Measurements from ENCODE around the gene ATP2A1. TPM values are rescaled to one million over a fixed set of nuclear protein-coding genes. Genes with fewer than 3 reads are reported as not detected.

The ATP2A1 gene
- total and polyA plus RNA-seq, 2 donors: 0.57 to 1.2 TPM

DNA sequence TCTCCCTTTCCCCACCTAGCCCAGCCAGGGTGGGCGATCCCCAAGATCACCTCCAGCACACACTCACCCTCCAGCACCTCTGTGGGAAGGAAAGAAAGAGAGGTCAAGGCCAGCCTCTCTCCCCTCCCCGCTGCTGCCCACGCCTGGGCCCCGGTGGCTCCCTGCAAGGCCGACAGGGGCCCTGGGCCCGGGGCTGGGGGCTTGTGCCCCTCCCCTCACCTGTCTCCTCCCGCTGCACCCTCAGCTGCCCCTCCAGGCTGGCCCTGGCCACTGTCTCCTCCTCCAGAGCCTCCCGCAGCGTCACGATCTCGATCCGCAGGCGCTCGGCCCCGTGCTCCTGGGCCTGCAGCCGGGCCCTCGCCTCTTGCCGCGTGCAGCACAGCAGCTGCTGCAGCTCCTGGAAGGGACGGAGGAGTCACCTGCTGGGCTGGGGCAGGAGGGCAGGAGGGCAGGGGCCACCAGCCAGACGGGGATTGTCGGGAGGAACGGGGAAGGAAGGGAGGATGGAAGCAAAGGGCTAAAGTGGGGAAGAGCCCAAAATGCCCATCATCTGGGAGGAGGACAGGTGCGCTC lies 27.6 kb downstream of the ATP2A1 start:
- Histone ChIP-seq H3K4me1 (ENCODE audit: control insufficient read depth in 2 of 2, insufficient read depth in 2 of 2, low read length in 2 of 2) (peaks cover 0 to 19% of the 10 kb centered on the region in 2 donors), H3K27me3 (ENCODE audit: control insufficient read depth in 2 of 2, insufficient read depth in 1 of 2, low read length in 1 of 2) (no peaks in the 10 kb centered on the region), H3K36me3 (ENCODE audit: control insufficient read depth in 2 of 2, insufficient read depth in 2 of 2, low read length in 1 of 2) (peaks cover 40 to 42% of the 10 kb centered on the region in 2 donors), H3K4me3 (ENCODE audit: low read length in 2 of 2) (no peak overlapping the region), H3K27ac (ENCODE audit: low read depth in 1 of 2, low read length in 1 of 2) (no peak overlapping the region), H3K9me3 (ENCODE audit: control insufficient read depth in 2 of 2, insufficient read depth in 1 of 2, low read length in 1 of 2) (no peaks in the 10 kb centered on the region)
- no peak for DNase-seq (ENCODE audit: low read depth in 6 of 9, low spot score in 9 of 9)
- 95% methylated on average over 24 of the region's 24 CpGs for WGBS

- Histone ChIP-seq H3K4me3 (ENCODE audit: low read length in 2 of 2) (no peak overlapping the region), H3K36me3 (ENCODE audit: control insufficient read depth in 2 of 2, insufficient read depth in 2 of 2, low read length in 1 of 2) (peaks cover 53% of the 10 kb centered on the region in 2 donors), H3K4me1 (ENCODE audit: control insufficient read depth in 2 of 2, insufficient read depth in 2 of 2, low read length in 2 of 2) (peaks cover 7 to 18% of the 10 kb centered on the region in 2 donors), H3K9me3 (ENCODE audit: control insufficient read depth in 2 of 2, insufficient read depth in 1 of 2, low read length in 1 of 2) (no peaks in the 10 kb centered on the region), H3K27ac (ENCODE audit: low read depth in 1 of 2, low read length in 1 of 2) (no peak overlapping the region), H3K27me3 (ENCODE audit: control insufficient read depth in 2 of 2, insufficient read depth in 1 of 2, low read length in 1 of 2) (no peaks in the 10 kb centered on the region)
- 91% methylated on average over 19 of the region's 19 CpGs for WGBS
- DNase-seq (ENCODE audit: low read depth in 6 of 9, low spot score in 9 of 9): no peak
Measured at GRCh38 chr16:28910086-28911031, 32.1 kb downstream of the ATP2A1 start.

GRCh38 chr16:28912558-28912957 lies 34.3 kb downstream of the ATP2A1 start:
- Histone ChIP-seq H3K4me1 (ENCODE audit: control insufficient read depth in 2 of 2, insufficient read depth in 2 of 2, low read length in 2 of 2) (peaks cover 7 to 18% of the 10 kb centered on the region in 2 donors), H3K9me3 (ENCODE audit: control insufficient read depth in 2 of 2, insufficient read depth in 1 of 2, low read length in 1 of 2) (no peaks in the 10 kb centered on the region), H3K4me3 (ENCODE audit: low read length in 2 of 2) (no peak overlapping the region), H3K36me3 (ENCODE audit: control insufficient read depth in 2 of 2, insufficient read depth in 2 of 2, low read length in 1 of 2) (peaks cover 48 to 58% of the 10 kb centered on the region in 2 donors), H3K27ac (ENCODE audit: low read depth in 1 of 2, low read length in 1 of 2) (no peak overlapping the region), H3K27me3 (ENCODE audit: control insufficient read depth in 2 of 2, insufficient read depth in 1 of 2, low read length in 1 of 2) (no peaks in the 10 kb centered on the region)
- DNase-seq (ENCODE audit: low read depth in 6 of 9, low spot score in 9 of 9): no peak
- 96% methylated on average over 12 of the region's 12 CpGs for WGBS

GRCh38 chr16:28913946-28914724 lies 35.8 kb downstream of the ATP2A1 start:
- no peaks in the 10 kb centered on the region for H3K9me3 ChIP-seq (ENCODE audit: control insufficient read depth in 2 of 2, insufficient read depth in 1 of 2, low read length in 1 of 2)
- H3K27me3 ChIP-seq (ENCODE audit: control insufficient read depth in 2 of 2, insufficient read depth in 1 of 2, low read length in 1 of 2): no peaks in the 10 kb centered on the region
- H3K27ac ChIP-seq (ENCODE audit: low read depth in 1 of 2, low read length in 1 of 2): no peak overlapping the region
- WGBS: 85% methylated on average over 29 of the region's 29 CpGs
- DNase-seq (ENCODE audit: low read depth in 6 of 9, low spot score in 9 of 9): peak in 4 of 9 donors; percentile 52 to 69 (median 58)
- H3K4me1 ChIP-seq (ENCODE audit: control insufficient read depth in 2 of 2, insufficient read depth in 2 of 2, low read length in 2 of 2): peaks cover 7 to 18% of the 10 kb centered on the region in 2 donors
- no peak overlapping the region for H3K4me3 ChIP-seq (ENCODE audit: low read length in 2 of 2)
- H3K36me3 ChIP-seq (ENCODE audit: control insufficient read depth in 2 of 2, insufficient read depth in 2 of 2, low read length in 1 of 2): peaks cover 55 to 58% of the 10 kb centered on the region in 2 donors

GRCh38 chr16:28915181-28915580 lies 36.9 kb downstream of the ATP2A1 start:
- Histone ChIP-seq H3K4me1 (ENCODE audit: control insufficient read depth in 2 of 2, insufficient read depth in 2 of 2, low read length in 2 of 2) (peaks cover 7 to 18% of the 10 kb centered on the region in 2 donors), H3K27ac (ENCODE audit: low read depth in 1 of 2, low read length in 1 of 2) (no peak overlapping the region), H3K4me3 (ENCODE audit: low read length in 2 of 2) (no peak overlapping the region), H3K27me3 (ENCODE audit: control insufficient read depth in 2 of 2, insufficient read depth in 1 of 2, low read length in 1 of 2) (no peaks in the 10 kb centered on the region), H3K36me3 (ENCODE audit: control insufficient read depth in 2 of 2, insufficient read depth in 2 of 2, low read length in 1 of 2) (peaks cover 60 to 61% of the 10 kb centered on the region in 2 donors), H3K9me3 (ENCODE audit: control insufficient read depth in 2 of 2, insufficient read depth in 1 of 2, low read length in 1 of 2) (no peaks in the 10 kb centered on the region)
- no peak for DNase-seq (ENCODE audit: low read depth in 6 of 9, low spot score in 9 of 9)

DNA sequence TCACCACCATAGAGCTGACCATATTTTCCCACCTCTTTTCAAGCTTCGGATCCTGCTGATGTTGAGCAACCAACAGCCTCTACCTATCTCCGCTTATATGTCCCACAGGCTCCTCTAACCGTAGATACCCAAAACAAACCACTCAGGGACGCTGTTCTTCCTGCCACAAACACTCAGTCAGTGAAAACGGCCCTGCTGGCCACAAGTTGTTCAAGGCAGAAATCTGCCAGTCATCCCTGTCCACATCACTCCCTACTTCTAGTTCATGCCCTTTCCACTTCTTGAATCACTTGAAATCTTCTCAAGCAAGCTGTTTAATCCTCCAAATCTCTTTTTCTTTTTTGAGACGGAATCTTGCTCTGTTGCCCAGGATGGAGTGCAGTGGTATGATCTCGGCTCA lies 38.8 kb downstream of the ATP2A1 start:
- no peak overlapping the region for H3K27ac ChIP-seq (ENCODE audit: low read depth in 1 of 2, low read length in 1 of 2)
- WGBS: 96% methylated on average over 7 of the region's 7 CpGs
- H3K9me3 ChIP-seq (ENCODE audit: control insufficient read depth in 2 of 2, insufficient read depth in 1 of 2, low read length in 1 of 2): no peaks in the 10 kb centered on the region
- no peak overlapping the region for H3K4me3 ChIP-seq (ENCODE audit: low read length in 2 of 2)
- DNase-seq (ENCODE audit: low read depth in 6 of 9, low spot score in 9 of 9): no peak
- no peaks in the 10 kb centered on the region for H3K27me3 ChIP-seq (ENCODE audit: control insufficient read depth in 2 of 2, insufficient read depth in 1 of 2, low read length in 1 of 2)
- H3K36me3 ChIP-seq (ENCODE audit: control insufficient read depth in 2 of 2, insufficient read depth in 2 of 2, low read length in 1 of 2): peaks cover 57 to 63% of the 10 kb centered on the region in 2 donors
- H3K4me1 ChIP-seq (ENCODE audit: control insufficient read depth in 2 of 2, insufficient read depth in 2 of 2, low read length in 2 of 2): peaks cover 7 to 18% of the 10 kb centered on the region in 2 donors

GRCh38 chr16:28918698-28919097 lies 40.4 kb downstream of the ATP2A1 start:
- H3K9me3 ChIP-seq (ENCODE audit: control insufficient read depth in 2 of 2, insufficient read depth in 1 of 2, low read length in 1 of 2): peaks cover 0 to 3% of the 10 kb centered on the region in 2 donors
- peaks cover 7 to 18% of the 10 kb centered on the region in 2 donors for H3K4me1 ChIP-seq (ENCODE audit: control insufficient read depth in 2 of 2, insufficient read depth in 2 of 2, low read length in 2 of 2)
- no peak for DNase-seq (ENCODE audit: low read depth in 6 of 9, low spot score in 9 of 9)
- H3K36me3 ChIP-seq (ENCODE audit: control insufficient read depth in 2 of 2, insufficient read depth in 2 of 2, low read length in 1 of 2): peaks cover 56 to 62% of the 10 kb centered on the region in 2 donors
- H3K27me3 ChIP-seq (ENCODE audit: control insufficient read depth in 2 of 2, insufficient read depth in 1 of 2, low read length in 1 of 2): no peaks in the 10 kb centered on the region
- H3K4me3 ChIP-seq (ENCODE audit: low read length in 2 of 2): no peak overlapping the region
- no peak overlapping the region for H3K27ac ChIP-seq (ENCODE audit: low read depth in 1 of 2, low read length in 1 of 2)
- WGBS: over 99% methylated on average over 3 of the region's 3 CpGs

GRCh38 chr16:28923231-28923587 lies 44.9 kb downstream of the ATP2A1 start:
- H3K4me1 ChIP-seq (ENCODE audit: control insufficient read depth in 2 of 2, insufficient read depth in 2 of 2, low read length in 2 of 2): peaks cover 7 to 26% of the 10 kb centered on the region in 2 donors
- peaks cover 29 to 36% of the 10 kb centered on the region in 2 donors for H3K36me3 ChIP-seq (ENCODE audit: control insufficient read depth in 2 of 2, insufficient read depth in 2 of 2, low read length in 1 of 2)
- H3K27me3 ChIP-seq (ENCODE audit: control insufficient read depth in 2 of 2, insufficient read depth in 1 of 2, low read length in 1 of 2): no peaks in the 10 kb centered on the region
- peaks cover 0 to 3% of the 10 kb centered on the region in 2 donors for H3K9me3 ChIP-seq (ENCODE audit: control insufficient read depth in 2 of 2, insufficient read depth in 1 of 2, low read length in 1 of 2)
- WGBS: 96% methylated on average over 3 of the region's 3 CpGs
- peak overlapping the region in 1 of 2 donors; percentile 100 for H3K27ac ChIP-seq (ENCODE audit: low read depth in 1 of 2, low read length in 1 of 2)
- H3K4me3 ChIP-seq (ENCODE audit: low read length in 2 of 2): no peak overlapping the region
- DNase-seq (ENCODE audit: low read depth in 6 of 9, low spot score in 9 of 9): no peak

Data from thymus (tissue), 11 donors.